Measurements from ENCODE around the gene CCNYL1.

Gene CCNYL1

DNA sequence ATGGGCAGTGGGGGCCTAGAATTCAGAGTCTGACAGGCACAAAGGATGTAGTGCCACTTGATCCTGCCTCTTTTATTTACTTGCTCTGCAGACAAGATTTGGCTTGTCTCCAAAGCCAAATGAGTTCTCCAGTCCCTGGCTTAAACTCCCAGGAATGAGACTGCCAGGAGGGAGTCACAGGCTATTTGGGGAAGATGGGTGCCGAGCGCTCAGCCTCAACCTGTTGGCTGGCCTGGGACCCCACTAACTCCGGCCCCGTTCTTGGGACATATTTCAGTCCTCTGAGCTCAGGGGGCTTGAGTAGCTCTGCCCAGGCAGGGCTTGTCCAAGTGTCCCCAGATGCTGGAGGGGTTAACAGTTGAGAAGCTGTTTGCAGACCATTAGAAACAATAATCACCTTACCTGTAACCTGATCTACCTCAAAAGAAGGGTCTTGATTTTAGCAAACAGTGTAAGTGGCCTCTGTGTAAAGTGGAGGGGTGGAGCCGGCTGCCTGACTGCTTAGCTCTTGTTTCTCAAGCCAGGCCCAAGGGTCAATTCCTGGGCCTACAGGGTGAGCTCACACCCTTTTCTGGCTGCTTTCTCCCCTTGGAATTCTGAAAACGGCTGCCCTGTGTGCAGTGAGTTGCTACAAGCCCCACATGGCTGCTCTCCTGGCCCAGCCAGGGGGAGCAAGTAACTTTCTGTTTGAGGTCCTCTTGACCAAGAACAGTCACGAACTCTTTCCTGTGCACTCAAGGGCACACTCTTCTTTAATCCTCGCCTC is 85.3 kb downstream of the CCNYL1 start:
- DNase-seq = peak; percentile 65 to 84

DNA sequence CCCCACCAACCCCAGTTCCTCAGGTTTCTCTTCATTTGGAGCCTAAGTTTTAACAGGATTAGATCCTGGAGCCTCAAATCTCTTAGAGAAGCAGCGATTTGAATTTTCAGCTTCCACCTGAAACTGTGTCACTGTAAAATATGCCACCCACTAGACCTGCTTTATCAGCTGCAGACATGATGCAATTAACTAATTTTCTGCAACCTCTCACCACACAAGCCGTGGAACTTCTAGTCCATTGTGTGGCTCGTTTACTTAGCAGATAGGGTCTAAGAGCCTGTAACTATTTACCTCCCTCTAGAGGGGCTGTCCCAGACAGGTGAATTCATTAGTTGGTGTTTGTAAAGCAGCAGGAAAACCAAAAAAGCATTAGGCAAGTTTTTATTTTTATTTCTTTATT is 89.8 kb downstream of the CCNYL1 start:
- DNase-seq = peak in 1 of 2 experiments; percentile 71

DNA sequence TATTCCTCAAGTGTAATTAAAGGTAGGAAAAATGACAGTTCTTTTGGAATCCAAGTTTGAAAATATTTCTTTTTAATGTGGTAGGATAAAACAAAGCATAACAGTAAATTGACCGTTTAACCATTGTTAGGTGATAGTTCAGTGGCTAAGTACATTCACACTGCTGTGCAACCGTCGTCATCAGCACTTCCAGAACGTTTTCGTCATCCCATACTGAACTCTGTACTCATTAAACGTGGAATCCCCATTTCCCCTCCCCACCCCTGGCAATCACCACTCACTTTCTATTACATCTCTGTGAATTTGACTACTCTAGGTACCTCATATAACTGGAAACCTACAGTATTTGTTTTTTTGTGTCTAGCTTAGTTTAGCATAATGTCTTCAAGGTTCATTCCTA is 91.2 kb downstream of the CCNYL1 start:
- DNase-seq = no peak
